HepG2 (cell line): Measurements from ENCODE around the gene LCE3D. TPM values are rescaled to one million over a fixed set of nuclear protein-coding genes. Genes with fewer than 3 reads are reported as not detected.
"Not testable (repeated sequence)": the region's sequence is repeated elsewhere in the genome, so short reads cannot be mapped to it uniquely, and the experiment has no call there.

Experiments used
- ATAC-seq: fragments of 200-7000 bp; cut with Tn5 transposase; 3 replicates; pipeline ENCODE4 v1.9.1; 2020; ENCODE audit warnings: mild to moderate bottlenecking, moderate library complexity
- BruUV-seq: library from RNA; stranded (reverse); fragments of 400-500 nt; replicated peaks from 2 replicates; lab custom pipeline; 2021; lab: Mats Ljungman, UMichigan
- CTCF ChIA-PET: fragments of 300-600 bp; formaldehyde crosslinking; extraction: SDS; loops from one replicate; lab custom pipeline; 2021; ENCODE audit warnings: low total read pairs, inconsistent platforms, low intra/inter-chr PET ratio; lab: Yijun Ruan, JAX
- POLR2A ChIA-PET: fragments of 350-600 bp; sonication (Branson Sonifier 250); formaldehyde crosslinking; loops from one replicate; lab custom pipeline; 2020; ENCODE audit warnings: antibody characterized with exemption, inconsistent platforms; lab: Yijun Ruan, JAX
- DNase-seq: peaks from one replicate; pipeline ENCODE4 v3.0.0-alpha.2; 2015; ENCODE audit warnings: low spot score
- FAIRE-seq: peaks from 3 replicates; lab custom pipeline; 2011; peaks lifted over from hg19 to GRCh38; lab: Jason Lieb, UNC
- H2AFZ ChIP-seq: one replicate; pipeline ENCODE4 v1.6.1; 2011; ENCODE audit warnings: low read length, inconsistent platforms
- H3K27ac ChIP-seq: fragments of 300-600 bp; 3 replicates; pipeline ENCODE4 v1.8.0; 2011; ENCODE audit warnings: mixed run types, mild to moderate bottlenecking, mixed read lengths, low read length, inconsistent platforms; ENCODE audit not compliant: insufficient read depth; ENCODE audit errors: extremely low read length
- H3K27me3 ChIP-seq, 2 experiments: fragments of 200-600 bp in 1 of 2; 2 replicates in 1 of 2; 3 replicates in 1 of 2; pipeline versions ENCODE4 v1.6.0 to v1.8.0; 2011; ENCODE audit warnings: low read length in 2 of 2, mild to moderate bottlenecking in 2 of 2, moderate library complexity in 2 of 2, inconsistent platforms in 1 of 2; ENCODE audit not compliant: insufficient read depth in 2 of 2, control insufficient read depth in 1 of 2
- H3K36me3 ChIP-seq, 2 experiments: fragments of 200-600 bp in 1 of 2; replicated peaks in 1 of 2; 2 replicates in 1 of 2; 3 replicates in 1 of 2; pipeline versions ENCODE4 v1.5.1 to v1.8.0; 2011; ENCODE audit warnings: low read length in 2 of 2, inconsistent platforms in 1 of 2; ENCODE audit not compliant: insufficient read depth in 2 of 2, control insufficient read depth in 1 of 2
- H3K4me1 ChIP-seq: 2 replicates; pipeline ENCODE4 v1.5.1; 2012; ENCODE audit warnings: low read length, inconsistent platforms; ENCODE audit not compliant: insufficient read depth
- H3K4me2 ChIP-seq: 2 replicates; pipeline ENCODE4 v1.6.0; 2011; ENCODE audit warnings: low read depth, low read length, inconsistent platforms
- H3K4me3 ChIP-seq, 3 experiments: fragments of 200-600 bp in 1 of 3; sonication (generic), shearing (Covaris generic) in 1 of 3; replicated peaks in 1 of 3; 2 replicates each; pipeline ENCODE4 v1.5.1; 2011 to 2016; ENCODE audit warnings: low read length in 3 of 3, inconsistent platforms in 2 of 3, low read depth in 2 of 3, mild to moderate bottlenecking in 2 of 3, control low read depth in 1 of 3, mixed read lengths in 1 of 3; ENCODE audit not compliant: insufficient read depth in 1 of 3
- H3K79me2 ChIP-seq: one replicate; pipeline ENCODE4 v1.6.1; 2011; ENCODE audit warnings: low read length, inconsistent platforms; ENCODE audit not compliant: insufficient read depth
- H3K9ac ChIP-seq: 2 replicates; pipeline ENCODE4 v1.6.0; 2011; ENCODE audit warnings: mild to moderate bottlenecking, low read depth, low read length, inconsistent platforms; ENCODE audit not compliant: insufficient read depth
- H3K9me3 ChIP-seq: 2 replicates; pipeline ENCODE4 v1.5.1; 2012; ENCODE audit warnings: mild to moderate bottlenecking, low read length
- H4K20me1 ChIP-seq: 2 replicates; pipeline ENCODE4 v1.6.0; 2011; ENCODE audit warnings: inconsistent platforms, mild to moderate bottlenecking, low read length, moderate library complexity; ENCODE audit not compliant: insufficient read depth
- FLYWCH1 ChIP-seq: sonication (generic); formaldehyde crosslinking; IDR thresholded peaks from 2 replicates; pipeline ENCODE4 v1.8.1; 2023; ENCODE audit warnings: mild to moderate bottlenecking, missing genetic modification reagents
- GZF1 ChIP-seq: sonication (generic); formaldehyde crosslinking; IDR thresholded peaks from 2 replicates; pipeline ENCODE4 v1.5.1; 2020; ENCODE audit warnings: mild to moderate bottlenecking, missing genetic modification reagents
- KDM3A ChIP-seq: IDR thresholded peaks from 2 replicates; pipeline ENCODE4 v1.6.1; 2018; ENCODE audit warnings: low read depth, missing compliant biosample characterization
- NFE2L1 ChIP-seq: sonication (generic); formaldehyde crosslinking; IDR thresholded peaks from 2 replicates; pipeline ENCODE4 v1.4.0; 2020; ENCODE audit warnings: missing genetic modification reagents, mild to moderate bottlenecking, borderline replicate concordance
- NFE2L2 ChIP-seq: fragments of 150-350 bp; IDR thresholded peaks from 2 replicates; pipeline ENCODE4 v1.6.1; 2014; ENCODE audit warnings: low read length
- XBP1 ChIP-seq: sonication (generic); formaldehyde crosslinking; IDR thresholded peaks from 2 replicates; pipeline ENCODE4 v1.5.0; 2020; ENCODE audit warnings: missing genetic modification reagents
- ZNF430 ChIP-seq: sonication (generic); formaldehyde crosslinking; IDR thresholded peaks from 2 replicates; pipeline ENCODE4 v1.9.0; 2021; ENCODE audit warnings: mild to moderate bottlenecking, missing genetic modification reagents
- ZNF709 ChIP-seq: sonication (generic); formaldehyde crosslinking; IDR thresholded peaks from 2 replicates; pipeline ENCODE4 v1.5.0; 2020; ENCODE audit warnings: mild to moderate bottlenecking, missing genetic modification reagents
- ZNF766 ChIP-seq: sonication (generic); formaldehyde crosslinking; IDR thresholded peaks from 2 replicates; pipeline ENCODE4 v1.5.0; 2020; ENCODE audit warnings: missing genetic modification reagents, borderline replicate concordance
- WGBS: methylation state at CpG from one replicate; pipeline ENCODE4 v1.1.6; 2017; ENCODE audit warnings: low lambda C conversion rate; 5-methylcytosine and 5-hydroxymethylcytosine counted together
- in situ Hi-C: cut with HindIII; loops from 2 replicates; pipeline ENCODE4 v1.10.0; 2017; ENCODE audit warnings: low pct_unique_long_range_greater_than_20kb; ENCODE audit not compliant: extremely low pct_ligation_motif_present
- intact Hi-C: fragments of 100-400 bp; cut with micrococcal nuclease; formaldehyde crosslinking; loops from one replicate; pipeline ENCODE4 v1.10.0; 2022; ENCODE audit not compliant: unreplicated experiment
- polyA plus RNA-seq, 8 experiments: library from polyadenylated mRNA; depleted of rRNA in 3 of 8; stranded (reverse) in 7 of 8; unstranded in 1 of 8; fragments of >200 nt; fragmentation: Illumina TruSeq in 4 of 8; extraction: Trizol in 4 of 8; gene quantifications; 2 replicates each; pipeline versions ENCODE4 v1.2.1 to v1.2.3, GENCODE V29; 2011 to 2016; ENCODE audit warnings: low read depth in 4 of 8, missing spikeins in 1 of 8, mixed read lengths in 1 of 8; ENCODE audit not compliant: insufficient read depth in 1 of 8
- total RNA-seq, 5 experiments: library from RNA; depleted of rRNA; stranded (reverse); fragments of >200 nt; fragmentation: Illumina TruSeq; extraction: Trizol; gene quantifications; 2 replicates each; pipeline ENCODE4 v1.2.3, GENCODE V29; 2016; ENCODE audit warnings: low read depth in 1 of 5
- TF ChIP-seq, protein P1 (sequence below): sonication (generic); formaldehyde crosslinking; conservative IDR thresholded peaks from 2 replicates; pipeline ENCODE4 v1.4.0; 2020; ENCODE audit warnings: missing genetic modification reagents

Gene LCE3D
- total and polyA plus RNA-seq, 2 of the 13 experiments (the other 11 are each of a cell fraction or from before 2014, with no cell fraction given) = not detected

- Histone ChIP-seq H3K27ac (no peak overlapping the region), H3K9me3 (no peaks in the 10 kb centered on the region), H3K9ac (no peak overlapping the region), H3K36me3 (no peaks in the 10 kb centered on the region), H4K20me1 (no peaks in the 10 kb centered on the region), H3K4me2 (no peak overlapping the region), H3K79me2 (no peaks in the 10 kb centered on the region), H2AFZ (no peak overlapping the region), H3K4me1 (no peaks in the 10 kb centered on the region), H3K27me3 (no peaks in the 10 kb centered on the region), H3K4me3 (no peak overlapping the region)
- POLR2A ChIA-PET = no interaction called here
- no peak for DNase-seq
- intact Hi-C loops = no loop called here
- no TSS peak for BruUV-seq
- WGBS = 0% methylated on average over 1 of the region's 1 CpG
- TF ChIP-seq KDM3A (CRISPR knock-in tag) (no peak), NFE2L2 (peak; percentile 29; the same call in 1 of the 2 replicates)
- in situ Hi-C loops = no loop called here
- CTCF ChIA-PET = no interaction called here
- ATAC-seq = no peak
- no peak for FAIRE-seq
Observed at GRCh38 chr1:152582647-152583046, 2.3 kb upstream of the LCE3D start.

DNA sequence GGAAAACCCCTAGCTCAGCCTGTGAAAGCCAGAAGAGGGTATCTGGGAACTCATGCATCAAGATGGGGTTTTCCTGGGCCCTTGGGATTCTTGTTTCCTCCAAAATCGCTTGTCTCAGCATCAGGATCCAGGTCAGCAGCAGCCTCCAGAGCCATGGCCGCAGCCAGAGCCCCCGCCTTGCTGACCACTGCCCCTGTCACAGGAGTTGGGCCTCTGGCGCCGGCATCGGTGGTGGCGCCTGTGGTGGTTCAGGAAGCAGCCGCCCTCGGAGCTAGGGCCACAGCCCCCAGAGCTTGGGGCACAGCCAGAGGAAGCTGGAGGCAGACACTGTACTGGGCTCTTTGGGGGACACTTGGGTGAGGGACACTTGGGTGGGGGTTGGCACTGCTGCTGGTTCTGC is 790 bp downstream of the LCE3D start:
- ATAC-seq, POLR2A ChIA-PET, H3K4me1 ChIP-seq, DNase-seq, H3K79me2 ChIP-seq, H3K9ac ChIP-seq, FAIRE-seq, H3K4me2 ChIP-seq, H4K20me1 ChIP-seq, H3K27me3 ChIP-seq, H3K4me3 ChIP-seq, CTCF ChIA-PET, H3K9me3 ChIP-seq, H2AFZ ChIP-seq, BruUV-seq, H3K36me3 ChIP-seq, intact Hi-C loops, in situ Hi-C loops, H3K27ac ChIP-seq: not testable (repeated sequence)
- no CpG with 5 or more reads among the region's 9 CpGs for WGBS

DNA sequence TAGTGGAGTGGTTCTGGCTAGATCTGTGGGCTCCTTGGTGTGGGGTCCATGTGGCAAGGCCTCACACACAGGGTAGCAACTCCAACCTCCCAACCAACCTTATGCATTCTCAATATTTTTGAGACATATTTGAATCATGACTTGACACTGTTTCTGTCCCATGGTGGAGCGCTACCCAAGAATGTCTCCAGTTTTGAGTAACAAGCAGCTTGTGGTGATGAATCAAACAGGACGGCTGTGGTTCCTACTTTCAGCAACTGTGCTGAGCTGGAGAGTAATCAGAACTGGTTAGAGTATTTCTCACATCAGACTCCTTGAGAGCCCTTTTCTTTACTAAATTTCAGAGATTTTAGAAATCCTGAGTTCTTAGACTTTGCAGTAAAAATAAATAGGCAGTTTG is 3.1 kb downstream of the LCE3D start:
- POLR2A ChIA-PET = no interaction called here
- Histone ChIP-seq H3K9ac (no peak overlapping the region), H3K27me3 (no peaks in the 10 kb centered on the region), H3K9me3 (no peaks in the 10 kb centered on the region), H3K27ac (no peak overlapping the region), H3K4me3 (no peak overlapping the region), H4K20me1 (no peaks in the 10 kb centered on the region), H3K36me3 (no peaks in the 10 kb centered on the region), H2AFZ (no peak overlapping the region), H3K79me2 (no peaks in the 10 kb centered on the region), H3K4me2 (no peak overlapping the region), H3K4me1 (no peaks in the 10 kb centered on the region)
- CTCF ChIA-PET = no interaction called here
- DNase-seq (no peak), FAIRE-seq (no peak), ATAC-seq (no peak)
- 0% methylated on average over 2 of the region's 2 CpGs for WGBS
- in situ Hi-C loops (no loop called here), intact Hi-C loops (no loop called here)
- no TSS peak for BruUV-seq
- TF ChIP-seq ZNF709 = no peak
- TF ChIP-seq ZNF766 (CRISPR knock-in tag) = no peak
- no peak for TF ChIP-seq GZF1
- TF ChIP-seq, protein P1, sequence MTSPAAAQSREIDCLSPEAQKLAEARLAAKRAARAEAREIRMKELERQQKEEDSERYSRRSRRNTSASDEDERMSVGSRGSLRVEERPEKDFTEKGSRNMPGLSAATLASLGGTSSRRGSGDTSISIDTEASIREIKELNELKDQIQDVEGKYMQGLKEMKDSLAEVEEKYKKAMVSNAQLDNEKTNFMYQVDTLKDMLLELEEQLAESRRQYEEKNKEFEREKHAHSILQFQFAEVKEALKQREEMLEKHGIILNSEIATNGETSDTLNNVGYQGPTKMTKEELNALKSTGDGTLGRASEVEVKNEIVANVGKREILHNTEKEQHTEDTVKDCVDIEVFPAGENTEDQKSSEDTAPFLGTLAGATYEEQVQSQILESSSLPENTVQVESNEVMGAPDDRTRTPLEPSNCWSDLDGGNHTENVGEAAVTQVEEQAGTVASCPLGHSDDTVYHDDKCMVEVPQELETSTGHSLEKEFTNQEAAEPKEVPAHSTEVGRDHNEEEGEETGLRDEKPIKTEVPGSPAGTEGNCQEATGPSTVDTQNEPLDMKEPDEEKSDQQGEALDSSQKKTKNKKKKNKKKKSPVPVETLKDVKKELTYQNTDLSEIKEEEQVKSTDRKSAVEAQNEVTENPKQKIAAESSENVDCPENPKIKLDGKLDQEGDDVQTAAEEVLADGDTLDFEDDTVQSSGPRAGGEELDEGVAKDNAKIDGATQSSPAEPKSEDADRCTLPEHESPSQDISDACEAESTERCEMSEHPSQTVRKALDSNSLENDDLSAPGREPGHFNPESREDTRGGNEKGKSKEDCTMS (CRISPR knock-in tag) = no peak
- TF ChIP-seq NFE2L1 = no peak
- TF ChIP-seq FLYWCH1 = no peak
- TF ChIP-seq XBP1 = no peak
- TF ChIP-seq ZNF430 (CRISPR knock-in tag) = no peak
